Uterus (tissue), 2 donors: Measurements from ENCODE around the gene HOXC6.
A peak's percentile ranks its signal among the peaks of the same experiment; 100 is the strongest.

Experiments
- CTCF ChIP-seq, 4 experiments: fragments of 200-600 bp in 2 of 4; fragments of 450-650 bp in 2 of 4; sonication (generic) in 2 of 4; IDR thresholded peaks; one replicate each; pipeline ENCODE4 v1.5.1; 2016 to 2019; ENCODE audit warnings: antibody characterized with exemption in 4 of 4, mild to moderate bottlenecking in 2 of 4, moderate library complexity in 1 of 4
- POLR2A ChIP-seq, 2 donors: fragments of 450-650 bp; IDR thresholded peaks; one replicate each; pipeline ENCODE4 v1.6.1; 2016; ENCODE audit warnings: antibody characterized with exemption in 2 of 2, mild to moderate bottlenecking in 1 of 2, moderate library complexity in 1 of 2

GRCh38 chr12:54005853-54006558 lies 22.2 kb upstream of the HOXC6 start:
- peak; percentile 91 to 96 (median 94) for TF ChIP-seq CTCF (IDR thresholded peaks at IDR 0.05)
- no peak for TF ChIP-seq POLR2A (IDR thresholded peaks at IDR 0.05)
